Right atrium auricular region (tissue), 2 donors: ENCODE data around the gene SOBP. TPM values are rescaled to one million over a fixed set of nuclear protein-coding genes. Genes with fewer than 3 reads are reported as not detected.

Source experiments
- DNase-seq: peaks from one replicate; pipeline ENCODE4 v3.0.0-alpha.2; 2019; ENCODE audit warnings: low spot score
- H3K27ac ChIP-seq, 2 donors: fragments of 200-600 bp; sonication (generic); 1 replicate in 1 of 2; 2 replicates in 1 of 2; pipeline ENCODE4 v1.5.1; 2016 to 2019
- H3K27me3 ChIP-seq, 2 donors: fragments of 200-600 bp; sonication (generic); one replicate each; pipeline versions ENCODE4 v1.5.1 to v1.6.0; 2017 to 2019
- H3K36me3 ChIP-seq: fragments of 200-600 bp; sonication (generic); one replicate; pipeline ENCODE4 v1.5.1; 2016
- H3K4me1 ChIP-seq, 2 donors: fragments of 200-600 bp; sonication (generic); one replicate each; pipeline versions ENCODE4 v1.5.1 to v1.6.0; 2017 to 2019
- H3K4me3 ChIP-seq, 2 donors: fragments of 200-600 bp; sonication (generic); 1 replicate in 1 of 2; 2 replicates in 1 of 2; pipeline ENCODE4 v1.5.1; 2017 to 2019; ENCODE audit warnings: mild to moderate bottlenecking in 1 of 2, moderate library complexity in 1 of 2
- H3K9me3 ChIP-seq, 2 donors: fragments of 200-600 bp; sonication (generic); one replicate each; pipeline ENCODE4 v1.5.1; 2019
- total RNA-seq, 2 donors: library from RNA; depleted of rRNA; stranded (reverse); fragments of >200 nt; gene quantifications; one replicate each; pipeline ENCODE4 v1.1.0, GENCODE V29; 2016
- TF ChIP-seq, protein P1 (sequence below), 2 donors: fragments of 200-600 bp; sonication (generic); IDR thresholded peaks; one replicate each; pipeline ENCODE4 v1.5.1; 2019; ENCODE audit warnings: antibody characterized with exemption in 2 of 2

The SOBP gene
- total RNA-seq, 2 donors from 2014 or later = 8.2 to 8.5 TPM

- no peak overlapping the region for H3K4me3 ChIP-seq
- TF ChIP-seq, protein P1, sequence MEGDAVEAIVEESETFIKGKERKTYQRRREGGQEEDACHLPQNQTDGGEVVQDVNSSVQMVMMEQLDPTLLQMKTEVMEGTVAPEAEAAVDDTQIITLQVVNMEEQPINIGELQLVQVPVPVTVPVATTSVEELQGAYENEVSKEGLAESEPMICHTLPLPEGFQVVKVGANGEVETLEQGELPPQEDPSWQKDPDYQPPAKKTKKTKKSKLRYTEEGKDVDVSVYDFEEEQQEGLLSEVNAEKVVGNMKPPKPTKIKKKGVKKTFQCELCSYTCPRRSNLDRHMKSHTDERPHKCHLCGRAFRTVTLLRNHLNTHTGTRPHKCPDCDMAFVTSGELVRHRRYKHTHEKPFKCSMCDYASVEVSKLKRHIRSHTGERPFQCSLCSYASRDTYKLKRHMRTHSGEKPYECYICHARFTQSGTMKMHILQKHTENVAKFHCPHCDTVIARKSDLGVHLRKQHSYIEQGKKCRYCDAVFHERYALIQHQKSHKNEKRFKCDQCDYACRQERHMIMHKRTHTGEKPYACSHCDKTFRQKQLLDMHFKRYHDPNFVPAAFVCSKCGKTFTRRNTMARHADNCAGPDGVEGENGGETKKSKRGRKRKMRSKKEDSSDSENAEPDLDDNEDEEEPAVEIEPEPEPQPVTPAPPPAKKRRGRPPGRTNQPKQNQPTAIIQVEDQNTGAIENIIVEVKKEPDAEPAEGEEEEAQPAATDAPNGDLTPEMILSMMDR (IDR thresholded peaks at IDR 0.05) = no peak
- no peak overlapping the region for H3K27ac ChIP-seq
- no peaks in the 10 kb centered on the region for H3K9me3 ChIP-seq
- H3K27me3 ChIP-seq = no peaks in the 10 kb centered on the region
- no peak for DNase-seq
- H3K36me3 ChIP-seq = no peaks in the 10 kb centered on the region
- peaks cover 0 to 29% of the 10 kb centered on the region in 2 donors for H3K4me1 ChIP-seq
These were observed 162.7 kb downstream of the SOBP start for GRCh38 chr6:107652526-107653182.

DNA sequence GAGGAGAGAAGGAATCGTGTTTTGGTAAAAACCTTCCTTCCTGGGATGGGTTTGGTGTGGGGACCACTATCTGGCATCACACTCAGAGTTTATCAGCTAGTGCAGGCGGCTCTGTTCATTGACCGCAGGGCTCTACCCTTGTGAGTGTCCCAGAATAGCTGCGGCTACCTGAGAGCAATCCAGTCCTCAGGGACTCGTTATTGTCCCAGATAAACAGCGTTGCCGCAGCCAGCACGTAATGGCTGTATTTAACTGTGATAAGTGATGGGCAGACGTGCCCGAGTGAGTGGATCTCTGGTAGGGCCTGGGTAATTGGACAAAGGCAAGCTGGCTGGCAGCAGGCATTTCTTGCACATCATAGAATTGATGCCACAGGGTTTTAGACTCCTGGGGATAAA lies 163.3 kb downstream of the SOBP start:
- Histone ChIP-seq H3K27ac (peak overlapping the region in 1 of 2 donors; percentile 26), H3K4me3 (no peak overlapping the region), H3K27me3 (no peaks in the 10 kb centered on the region), H3K4me1 (peaks cover 0 to 34% of the 10 kb centered on the region in 2 donors), H3K9me3 (no peaks in the 10 kb centered on the region), H3K36me3 (no peaks in the 10 kb centered on the region)
- DNase-seq = no peak
- TF ChIP-seq, protein P1 (IDR thresholded peaks at IDR 0.05) = no peak

- TF ChIP-seq, protein P1 (IDR thresholded peaks at IDR 0.05) = no peak
- peaks cover 0 to 37% of the 10 kb centered on the region in 2 donors for H3K4me1 ChIP-seq
- no peak for DNase-seq
- H3K27ac ChIP-seq = peak overlapping the region; percentile 14 to 26
- no peaks in the 10 kb centered on the region for H3K9me3 ChIP-seq
- no peaks in the 10 kb centered on the region for H3K27me3 ChIP-seq
- H3K36me3 ChIP-seq = no peaks in the 10 kb centered on the region
- H3K4me3 ChIP-seq = no peak overlapping the region
These were observed 164.0 kb downstream of the SOBP start for GRCh38 chr6:107653861-107654394.

GRCh38 chr6:107654764-107655163 lies 164.8 kb downstream of the SOBP start:
- DNase-seq = no peak
- TF ChIP-seq, protein P1 (IDR thresholded peaks at IDR 0.05) = no peak
- Histone ChIP-seq H3K27ac (peak overlapping the region in 1 of 2 donors; percentile 22), H3K27me3 (no peaks in the 10 kb centered on the region), H3K4me1 (peaks cover 0 to 37% of the 10 kb centered on the region in 2 donors), H3K4me3 (no peak overlapping the region), H3K36me3 (no peaks in the 10 kb centered on the region), H3K9me3 (no peaks in the 10 kb centered on the region)

DNA sequence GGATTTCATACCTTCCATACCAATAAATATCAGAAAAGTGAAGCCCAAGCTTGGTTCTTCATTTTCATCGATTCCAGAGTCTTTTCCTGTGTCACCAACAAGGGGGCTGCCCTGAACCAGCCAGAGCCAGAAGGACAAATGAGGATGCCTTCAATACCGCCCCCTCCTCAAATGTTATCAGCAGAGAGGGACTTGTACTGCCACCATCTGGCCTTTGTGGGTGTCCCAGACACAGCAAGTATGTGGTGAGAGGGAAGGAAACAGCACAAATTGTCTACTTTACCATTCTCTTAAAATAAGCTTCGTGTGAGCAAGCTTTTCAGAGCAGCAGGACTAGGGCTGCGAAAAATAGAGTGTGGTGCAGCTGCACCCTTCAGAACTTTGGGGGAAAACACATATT lies 165.3 kb downstream of the SOBP start:
- no peak overlapping the region for H3K27ac ChIP-seq
- TF ChIP-seq, protein P1 (IDR thresholded peaks at IDR 0.05) = peak in 1 of 2 donors; percentile 53
- no peak for DNase-seq
- no peaks in the 10 kb centered on the region for H3K9me3 ChIP-seq
- H3K4me1 ChIP-seq = peaks cover 0 to 37% of the 10 kb centered on the region in 2 donors
- H3K27me3 ChIP-seq = no peaks in the 10 kb centered on the region
- no peaks in the 10 kb centered on the region for H3K36me3 ChIP-seq
- H3K4me3 ChIP-seq = no peak overlapping the region
